OCI-LY1 (cell line): ENCODE data around the gene GAK.

ENCODE experiments used
- H2AFZ ChIP-seq: fragments of 200-600 bp; sonication (generic), shearing (Covaris generic); 2 replicates; pipeline ENCODE4 v1.6.0; 2014; ENCODE audit warnings: antibody characterized with exemption, mild to moderate bottlenecking, low read length
- H3F3A ChIP-seq: fragments of 200-600 bp; sonication (generic), shearing (Covaris generic); 2 replicates; pipeline ENCODE4 v1.6.0; 2014; ENCODE audit warnings: mild to moderate bottlenecking, antibody characterized with exemption, low read length, moderate library complexity; ENCODE audit not compliant: insufficient read depth
- H3K27ac ChIP-seq: fragments of 200-600 bp; sonication (generic); 2 replicates; pipeline ENCODE4 v1.5.1; 2014; ENCODE audit warnings: low read length, mixed run types, mild to moderate bottlenecking, low read depth; ENCODE audit not compliant: poor library complexity, severe bottlenecking
- H3K27me3 ChIP-seq: fragments of 200-600 bp; sonication (generic); 2 replicates; pipeline ENCODE4 v1.6.0; 2014; ENCODE audit warnings: antibody characterized with exemption, mild to moderate bottlenecking, low read length, moderate library complexity; ENCODE audit not compliant: insufficient read depth
- H3K36me3 ChIP-seq: fragments of 200-600 bp; sonication (generic); 2 replicates; pipeline ENCODE4 v1.6.1; 2014; ENCODE audit warnings: mild to moderate bottlenecking, antibody characterized with exemption, low read length, moderate library complexity, mixed read lengths; ENCODE audit not compliant: insufficient read depth
- H3K4me1 ChIP-seq: fragments of 200-600 bp; sonication (generic); 2 replicates; pipeline ENCODE4 v1.5.1; 2014; ENCODE audit warnings: mild to moderate bottlenecking, low read length, moderate library complexity; ENCODE audit not compliant: insufficient read depth, severe bottlenecking
- H3K4me2 ChIP-seq: fragments of 200-600 bp; sonication (generic), shearing (Covaris generic); 2 replicates; pipeline ENCODE4 v1.6.1; 2014; ENCODE audit warnings: low read length
- H3K4me3 ChIP-seq: fragments of 200-600 bp; sonication (generic); 2 replicates; pipeline ENCODE4 v1.5.1; 2014; ENCODE audit warnings: low read length, low read depth, mild to moderate bottlenecking, mixed read lengths; ENCODE audit not compliant: poor library complexity, severe bottlenecking
- H3K79me2 ChIP-seq: fragments of 200-600 bp; shearing (Covaris generic); 2 replicates; pipeline ENCODE4 v1.6.1; 2016; ENCODE audit warnings: mixed run types, low read length, mixed read lengths; ENCODE audit not compliant: insufficient read depth
- H3K9ac ChIP-seq: fragments of 200-600 bp; sonication (generic), shearing (Covaris generic); 2 replicates; pipeline ENCODE4 v1.6.1; 2014; ENCODE audit warnings: mild to moderate bottlenecking, low read length, mixed read lengths
- H3K9me2 ChIP-seq: fragments of 200-600 bp; sonication (generic), shearing (Covaris generic); 2 replicates; pipeline ENCODE4 v1.6.1; 2014; ENCODE audit warnings: low read depth, mild to moderate bottlenecking, low read length, mixed read lengths
- H3K9me3 ChIP-seq: fragments of 200-600 bp; shearing (Covaris generic); 2 replicates; pipeline ENCODE4 v1.6.1; 2014; ENCODE audit warnings: low read length, mixed read lengths
- H4K20me1 ChIP-seq: fragments of 200-600 bp; sonication (generic), shearing (Covaris generic); 2 replicates; pipeline ENCODE4 v1.6.0; 2016; ENCODE audit warnings: mild to moderate bottlenecking, low read length; ENCODE audit not compliant: insufficient read depth
- CTCF ChIP-seq: fragments of 200-600 bp; sonication (generic), shearing (Covaris generic); IDR thresholded peaks from 2 replicates; pipeline ENCODE4 v1.5.1; 2017; ENCODE audit warnings: mild to moderate bottlenecking, antibody characterized with exemption, low read length, moderate library complexity, mixed read lengths
- EZH2 ChIP-seq: fragments of 200-600 bp; sonication (generic), shearing (Covaris generic); IDR thresholded peaks from 2 replicates; pipeline ENCODE4 v1.8.0; 2017; ENCODE audit warnings: borderline replicate concordance, mixed run types, mild to moderate bottlenecking, antibody characterized with exemption, low read length, moderate library complexity, mixed read lengths

Gene GAK

GRCh38 chr4:974668-975067 lies 42.6 kb upstream of the GAK start:
- Histone ChIP-seq H3K79me2 (no peaks in the 10 kb centered on the region), H3K36me3 (no peaks in the 10 kb centered on the region), H3K4me2 (no peak overlapping the region), H3K9me2 (no peaks in the 10 kb centered on the region), H3F3A (no peaks in the 10 kb centered on the region), H3K27ac (no peak overlapping the region), H4K20me1 (no peaks in the 10 kb centered on the region), H3K9me3 (no peaks in the 10 kb centered on the region), H3K4me1 (peaks cover 10% of the 10 kb centered on the region), H2AFZ (no peak overlapping the region), H3K27me3 (no peaks in the 10 kb centered on the region), H3K9ac (no peak overlapping the region), H3K4me3 (no peak overlapping the region)
- TF ChIP-seq CTCF (no peak), EZH2 (no peak)

GRCh38 chr4:973431-974397 lies 41.6 kb upstream of the GAK start, which contains the start of gene DGKQ:
Gene DGKQ, minus strand, starts transcription at chr4:973569. Its CDS starts 87 bp downstream, at chr4:973482.
- no peak for TF ChIP-seq CTCF
- no peak for TF ChIP-seq EZH2
- no peaks in the 10 kb centered on the region for H4K20me1 ChIP-seq
- H3K27me3 ChIP-seq: no peaks in the 10 kb centered on the region
- no peaks in the 10 kb centered on the region for H3K79me2 ChIP-seq
- no peaks in the 10 kb centered on the region for H3K36me3 ChIP-seq
- no peaks in the 10 kb centered on the region for H3F3A ChIP-seq
- peaks cover 10% of the 10 kb centered on the region for H3K4me1 ChIP-seq
- peak within 1 kb of the TSS; percentile 59; the same call in 1 of the 2 replicates for H3K9ac ChIP-seq
- no peak within 1 kb of the TSS for H3K27ac ChIP-seq
- H3K9me2 ChIP-seq: no peaks in the 10 kb centered on the region
- H3K9me3 ChIP-seq: no peaks in the 10 kb centered on the region
- H2AFZ ChIP-seq: no peak within 1 kb of the TSS
- H3K4me2 ChIP-seq: peak within 1 kb of the TSS; percentile 91
- peak within 1 kb of the TSS; percentile 73 for H3K4me3 ChIP-seq

GRCh38 chr4:972651-973424 lies 40.7 kb upstream of the GAK start:
- Histone ChIP-seq H3K27me3 (no peaks in the 10 kb centered on the region), H3K9me3 (no peaks in the 10 kb centered on the region), H3K79me2 (no peaks in the 10 kb centered on the region), H3K27ac (no peak overlapping the region), H3K4me3 (peak overlapping the region; percentile 73), H3K4me2 (peak overlapping the region; percentile 91), H3F3A (no peaks in the 10 kb centered on the region), H3K9me2 (no peaks in the 10 kb centered on the region), H2AFZ (no peak overlapping the region), H3K4me1 (peaks cover 10% of the 10 kb centered on the region), H3K36me3 (no peaks in the 10 kb centered on the region), H3K9ac (peak overlapping the region; percentile 59; the same call in 1 of the 2 replicates), H4K20me1 (no peaks in the 10 kb centered on the region)
- no peak for TF ChIP-seq CTCF
- TF ChIP-seq EZH2: no peak
